Endothelial cell of umbilical vein (primary cell): Measurements from ENCODE around the gene BRS3. TPM values are rescaled to one million over a fixed set of nuclear protein-coding genes. Genes with fewer than 3 reads are reported as not detected.

ENCODE experiments used
- BruUV-seq: library from RNA; stranded (reverse); fragments of 400-500 nt; replicated peaks from 2 replicates; lab custom pipeline; 2021; lab: Mats Ljungman, UMichigan
- CTCF ChIA-PET: fragments of 300-600, 350-600 bp; sonication (Branson Sonifier 250); formaldehyde crosslinking; loops from one replicate; lab custom pipeline; 2021; ENCODE audit warnings: antibody characterized with exemption, inconsistent platforms; lab: Charles Lee
- POLR2A ChIA-PET: fragments of 300-600, 350-600 bp; sonication (Branson Sonifier 250); formaldehyde crosslinking; loops from one replicate; lab custom pipeline; 2021; ENCODE audit warnings: antibody characterized with exemption, inconsistent platforms; lab: Charles Lee
- DNase-seq: peaks from one replicate; pipeline ENCODE4 v3.0.0-alpha.2; 2011; ENCODE audit warnings: low read depth, low spot score
- FAIRE-seq: peaks from 2 replicates; lab custom pipeline; 2011; peaks lifted over from hg19 to GRCh38; lab: Jason Lieb, UNC
- H2AFZ ChIP-seq: 2 replicates; pipeline ENCODE4 v1.6.0; 2012; ENCODE audit warnings: low read depth, low read length, control low read depth, inconsistent platforms
- H3K27ac ChIP-seq: 2 replicates; pipeline ENCODE4 v1.5.1; 2011; ENCODE audit warnings: low read depth, mild to moderate bottlenecking, control low read depth, low read length, moderate library complexity; ENCODE audit not compliant: insufficient read depth
- H3K27me3 ChIP-seq, 2 experiments: 2 replicates each; pipeline versions ENCODE4 v1.6.0 to v1.6.1; 2011; ENCODE audit warnings: low read length in 2 of 2, mixed read lengths in 1 of 2; ENCODE audit not compliant: control insufficient read depth in 2 of 2, insufficient read depth in 2 of 2
- H3K36me3 ChIP-seq, 2 experiments: 2 replicates in 1 of 2; 3 replicates in 1 of 2; pipeline ENCODE4 v1.5.1; 2011; ENCODE audit warnings: low read length in 2 of 2, mild to moderate bottlenecking in 1 of 2, moderate library complexity in 1 of 2; ENCODE audit not compliant: control insufficient read depth in 2 of 2, insufficient read depth in 2 of 2; ENCODE audit errors: extremely low read depth in 1 of 2
- H3K4me1 ChIP-seq: 3 replicates; pipeline ENCODE4 v1.5.1; 2011; ENCODE audit warnings: mild to moderate bottlenecking, low read length; ENCODE audit not compliant: control insufficient read depth, insufficient read depth; ENCODE audit errors: extremely low read depth
- H3K4me2 ChIP-seq: 2 replicates; pipeline ENCODE4 v1.6.1; 2011; ENCODE audit warnings: low read length, control low read depth, mixed read lengths; ENCODE audit not compliant: insufficient read depth
- H3K4me3 ChIP-seq, 3 experiments: fragments of 200-600 bp in 1 of 3; sonication (generic), shearing (Covaris generic) in 1 of 3; replicated peaks in 1 of 3; 2 replicates each; pipeline ENCODE4 v1.5.1; 2011 to 2016; ENCODE audit warnings: control low read depth in 3 of 3, low read length in 3 of 3, mild to moderate bottlenecking in 2 of 3, inconsistent platforms in 1 of 3, low read depth in 1 of 3, moderate library complexity in 1 of 3; ENCODE audit not compliant: insufficient read depth in 1 of 3
- H3K79me2 ChIP-seq: 2 replicates; pipeline ENCODE4 v1.6.0; 2012; ENCODE audit warnings: low read length, inconsistent platforms; ENCODE audit not compliant: control insufficient read depth, insufficient read depth
- H3K9ac ChIP-seq: replicated peaks from 2 replicates; pipeline ENCODE3; 2011; ENCODE audit warnings: low read length, control low read depth; ENCODE audit not compliant: insufficient read depth; ENCODE audit errors: extremely low read depth
- H3K9me1 ChIP-seq: replicated peaks from 3 replicates; pipeline ENCODE4 v1.6.0; 2011; ENCODE audit warnings: mild to moderate bottlenecking, low read length; ENCODE audit not compliant: control insufficient read depth, insufficient read depth; ENCODE audit errors: extremely low read depth
- H3K9me3 ChIP-seq: replicated peaks from 2 replicates; pipeline ENCODE4 v1.5.1; 2012; ENCODE audit warnings: low read length, inconsistent platforms; ENCODE audit not compliant: control insufficient read depth, insufficient read depth
- H4K20me1 ChIP-seq: replicated peaks from 2 replicates; pipeline ENCODE3; 2011; ENCODE audit warnings: mild to moderate bottlenecking, low read length; ENCODE audit not compliant: control insufficient read depth, insufficient read depth; ENCODE audit errors: extremely low read depth
- EZH2 ChIP-seq: IDR thresholded peaks from 2 replicates; pipeline ENCODE4 v1.6.1; 2012; ENCODE audit warnings: borderline replicate concordance, low read depth, mild to moderate bottlenecking, moderate library complexity, low read length, inconsistent platforms; ENCODE audit not compliant: severe bottlenecking
- FOS ChIP-seq: IDR thresholded peaks from 2 replicates; pipeline ENCODE4 v1.6.1; 2011; ENCODE audit warnings: mild to moderate bottlenecking, low read length, moderate library complexity, borderline replicate concordance; ENCODE audit not compliant: insufficient read depth
- GATA2 ChIP-seq: IDR thresholded peaks from 2 replicates; pipeline ENCODE4 v1.7.0; 2011; ENCODE audit warnings: low read depth, mild to moderate bottlenecking, moderate library complexity, mixed read lengths, low read length; ENCODE audit not compliant: insufficient read length, insufficient read depth
- JUN ChIP-seq: IDR thresholded peaks from 2 replicates; pipeline ENCODE4 v1.6.1; 2011; ENCODE audit warnings: borderline replicate concordance, low read depth; ENCODE audit not compliant: insufficient read length, insufficient read depth
- MYC ChIP-seq: IDR thresholded peaks from one replicate; pipeline ENCODE4 v1.6.1; 2011; ENCODE audit warnings: mild to moderate bottlenecking, low read depth, low read length
- POLR2A ChIP-seq: IDR thresholded peaks from 2 replicates; pipeline ENCODE4 v1.6.1; 2012; ENCODE audit warnings: low read depth, mild to moderate bottlenecking, control low read depth, low read length
- POLR2AphosphoS5 ChIP-seq: IDR thresholded peaks from 2 replicates; pipeline ENCODE4 v1.6.1; 2012; ENCODE audit warnings: low read depth, mild to moderate bottlenecking, control low read depth, low read length, moderate library complexity; ENCODE audit not compliant: insufficient read depth
- dilution Hi-C: fragments of 300-500 bp; cut with MboI; formaldehyde crosslinking; loops from one replicate; pipeline ENCODE4 v1.15.0; 2019; ENCODE audit warnings: low sequenced_read_pairs; ENCODE audit not compliant: extremely low pct_ligation_motif_present
- intact Hi-C: fragments of 100-400 bp; cut with micrococcal nuclease; formaldehyde crosslinking; loops from one replicate; pipeline ENCODE4 v1.10.0; 2022
- polyA plus RNA-seq, 4 experiments: library from polyadenylated mRNA; depleted of rRNA in 3 of 4; stranded (reverse) in 3 of 4; unstranded in 1 of 4; fragments of >200 nt; gene quantifications; 2 replicates each; pipeline versions ENCODE4 v1.2.1 to v1.2.3, GENCODE V29; 2011 to 2012; ENCODE audit warnings: missing spikeins in 1 of 4
- total RNA-seq: library from RNA; stranded (reverse); gene quantifications from 2 replicates; pipeline ENCODE4 v1.2.3, GENCODE V29; 2021
- TF ChIP-seq, protein P1 (sequence below), 2 donors: IDR thresholded peaks; 1 replicate in 1 of 2; 2 replicates in 1 of 2; pipeline ENCODE4 v1.5.1; 2011; ENCODE audit warnings: low read length in 2 of 2, mild to moderate bottlenecking in 2 of 2, moderate library complexity in 2 of 2, control low read depth in 1 of 2, inconsistent platforms in 1 of 2, low read depth in 1 of 2; ENCODE audit not compliant: insufficient read depth in 1 of 2; ENCODE audit errors: extremely low read depth in 1 of 2
- TF ChIP-seq, protein P2 (sequence below): IDR thresholded peaks from 2 replicates; pipeline ENCODE4 v1.6.1; 2011; ENCODE audit not compliant: insufficient read depth, insufficient read length

BRS3 gene
- total and polyA plus RNA-seq, 2 donors (not counting 3 experiments of a cell fraction or from before 2014, with no cell fraction given) = not detected

DNA sequence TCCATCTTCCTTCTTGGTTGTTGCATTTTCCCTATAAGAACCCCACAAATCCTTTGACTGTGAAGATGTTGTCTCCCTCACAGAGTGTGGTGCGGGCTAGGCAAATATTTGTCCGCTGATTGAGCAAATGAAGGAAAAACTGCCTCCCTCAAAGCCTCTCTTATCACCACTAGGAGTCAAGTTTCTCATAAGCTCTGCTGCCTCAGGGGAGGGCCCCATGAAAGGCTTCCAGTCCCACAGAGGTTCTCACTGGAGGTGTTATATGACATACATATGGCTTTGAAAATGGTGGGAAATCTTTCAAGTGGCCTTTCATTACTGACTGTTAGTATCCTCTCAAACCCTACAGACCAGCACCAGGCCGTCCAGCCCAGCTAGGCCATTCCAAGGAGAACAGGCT is 53.5 kb downstream of the BRS3 start:
- dilution Hi-C loops = no loop called here
- Histone ChIP-seq H3K4me1 (no peaks in the 10 kb centered on the region), H3K79me2 (no peaks in the 10 kb centered on the region), H3K9ac (no peak overlapping the region), H2AFZ (no peak overlapping the region), H3K4me2 (no peak overlapping the region), H4K20me1 (no peaks in the 10 kb centered on the region), H3K4me3 (no peak overlapping the region), H3K36me3 (no peaks in the 10 kb centered on the region), H3K27ac (no peak overlapping the region), H3K27me3 (no peaks in the 10 kb centered on the region), H3K9me1 (no peaks in the 10 kb centered on the region), H3K9me3 (no peaks in the 10 kb centered on the region)
- CTCF ChIA-PET = no interaction called here
- POLR2A ChIA-PET = no interaction called here
- DNase-seq (no peak), FAIRE-seq (no peak)
- BruUV-seq = no TSS peak
- no peak for TF ChIP-seq POLR2AphosphoS5
- no peak for TF ChIP-seq MYC
- TF ChIP-seq, protein P1, sequence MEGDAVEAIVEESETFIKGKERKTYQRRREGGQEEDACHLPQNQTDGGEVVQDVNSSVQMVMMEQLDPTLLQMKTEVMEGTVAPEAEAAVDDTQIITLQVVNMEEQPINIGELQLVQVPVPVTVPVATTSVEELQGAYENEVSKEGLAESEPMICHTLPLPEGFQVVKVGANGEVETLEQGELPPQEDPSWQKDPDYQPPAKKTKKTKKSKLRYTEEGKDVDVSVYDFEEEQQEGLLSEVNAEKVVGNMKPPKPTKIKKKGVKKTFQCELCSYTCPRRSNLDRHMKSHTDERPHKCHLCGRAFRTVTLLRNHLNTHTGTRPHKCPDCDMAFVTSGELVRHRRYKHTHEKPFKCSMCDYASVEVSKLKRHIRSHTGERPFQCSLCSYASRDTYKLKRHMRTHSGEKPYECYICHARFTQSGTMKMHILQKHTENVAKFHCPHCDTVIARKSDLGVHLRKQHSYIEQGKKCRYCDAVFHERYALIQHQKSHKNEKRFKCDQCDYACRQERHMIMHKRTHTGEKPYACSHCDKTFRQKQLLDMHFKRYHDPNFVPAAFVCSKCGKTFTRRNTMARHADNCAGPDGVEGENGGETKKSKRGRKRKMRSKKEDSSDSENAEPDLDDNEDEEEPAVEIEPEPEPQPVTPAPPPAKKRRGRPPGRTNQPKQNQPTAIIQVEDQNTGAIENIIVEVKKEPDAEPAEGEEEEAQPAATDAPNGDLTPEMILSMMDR (IDR thresholded peaks at IDR 0.05; ENCODE audit: extremely low read depth in 1 of 2, insufficient read depth in 1 of 2, low read depth in 1 of 2, low read length in 2 of 2) = no peak
- TF ChIP-seq FOS = no peak
- no peak for TF ChIP-seq EZH2
- intact Hi-C loops = no loop called here

DNA sequence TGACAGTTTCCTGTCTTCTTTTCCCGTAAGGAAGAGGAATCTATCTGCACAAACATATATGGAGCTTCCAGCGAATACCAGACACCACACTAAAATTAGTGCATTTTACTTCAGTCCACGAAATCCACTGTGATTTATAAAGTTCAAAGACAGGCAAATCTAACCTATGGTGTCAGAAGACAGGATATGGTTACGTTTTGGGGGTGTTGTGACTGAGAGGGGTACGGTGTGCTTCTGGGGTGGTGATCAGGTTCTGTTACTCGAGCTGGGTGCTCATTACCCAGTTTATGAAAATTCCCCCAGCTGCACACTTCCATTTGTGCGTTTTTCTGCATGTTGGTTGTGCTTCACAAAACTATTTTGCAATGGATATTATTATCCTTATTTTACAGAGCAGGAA is 54.5 kb downstream of the BRS3 start:
- CTCF ChIA-PET = no interaction called here
- no peaks in the 10 kb centered on the region for H3K36me3 ChIP-seq
- BruUV-seq = no TSS peak
- TF ChIP-seq, protein P2, sequence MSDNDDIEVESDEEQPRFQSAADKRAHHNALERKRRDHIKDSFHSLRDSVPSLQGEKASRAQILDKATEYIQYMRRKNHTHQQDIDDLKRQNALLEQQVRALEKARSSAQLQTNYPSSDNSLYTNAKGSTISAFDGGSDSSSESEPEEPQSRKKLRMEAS = no peak
- no peak for TF ChIP-seq MYC
- no peak for TF ChIP-seq JUN
- no peak for TF ChIP-seq GATA2
- TF ChIP-seq FOS = no peak
- no peak for TF ChIP-seq POLR2A
- TF ChIP-seq EZH2 = no peak
- no peak for TF ChIP-seq POLR2AphosphoS5
- TF ChIP-seq, protein P1 (IDR thresholded peaks at IDR 0.05; ENCODE audit: extremely low read depth in 1 of 2, insufficient read depth in 1 of 2, low read depth in 1 of 2, low read length in 2 of 2) = no peak
- H3K27me3 ChIP-seq = no peaks in the 10 kb centered on the region
- FAIRE-seq (no peak), DNase-seq (no peak)
- no peaks in the 10 kb centered on the region for H4K20me1 ChIP-seq
- dilution Hi-C loops (no loop called here), intact Hi-C loops (no loop called here)
- H3K4me1 ChIP-seq = no peaks in the 10 kb centered on the region
- H3K9me3 ChIP-seq = no peaks in the 10 kb centered on the region
- H3K79me2 ChIP-seq = no peaks in the 10 kb centered on the region
- H3K4me2 ChIP-seq = no peak overlapping the region
- no peaks in the 10 kb centered on the region for H3K9me1 ChIP-seq
- no peak overlapping the region for H3K9ac ChIP-seq
- no peak overlapping the region for H3K27ac ChIP-seq
- H3K4me3 ChIP-seq = no peak overlapping the region
- POLR2A ChIA-PET = no interaction called here
- H2AFZ ChIP-seq = no peak overlapping the region
